GM19395 (cell line): ENCODE results near the gene LHFPL4.
"Not testable (repeated sequence)": the region's sequence is repeated elsewhere in the genome, so short reads cannot be mapped to it uniquely, and the experiment has no call there.

Experiments used
- ATAC-seq: cut with Tn5 transposase; IDR thresholded peaks from one replicate; pipeline ENCODE4 v1.9.1; 2021; ENCODE audit warnings: mild to moderate bottlenecking, moderate library complexity; ENCODE audit not compliant: unreplicated experiment

The LHFPL4 gene

GRCh38 chr3:9553021-9553947, at the start of gene LHFPL4:
TSS of gene LHFPL4 (minus strand) at chr3:9553822. CDS start at chr3:9552679, 1,143 bp downstream.
- no peak for ATAC-seq

- no peak for ATAC-seq
Observed at GRCh38 chr3:9602620-9603019, 49.0 kb upstream of the LHFPL4 start.

- ATAC-seq, result not testable (repeated sequence)
Observed at GRCh38 chr3:9601006-9601581, 47.5 kb upstream of the LHFPL4 start.

GRCh38 chr3:9600597-9600996, 47.0 kb upstream of the LHFPL4 start:
- ATAC-seq, result no peak

- no peak for ATAC-seq
Observed at GRCh38 chr3:9598783-9599387, 45.3 kb upstream of the LHFPL4 start.

GRCh38 chr3:9595877-9596276, 42.3 kb upstream of the LHFPL4 start:
- no peak for ATAC-seq

GRCh38 chr3:9591781-9592180, 38.2 kb upstream of the LHFPL4 start:
- ATAC-seq, result not testable (repeated sequence)

- no peak for ATAC-seq
Observed at GRCh38 chr3:9590282-9590791, 36.7 kb upstream of the LHFPL4 start.

- ATAC-seq, result no peak
Observed at GRCh38 chr3:9583792-9584191, 30.2 kb upstream of the LHFPL4 start.

- ATAC-seq, result no peak
Observed at GRCh38 chr3:9583371-9583770, 29.7 kb upstream of the LHFPL4 start.

- ATAC-seq, result no peak
Observed at GRCh38 chr3:9582332-9582731, 28.7 kb upstream of the LHFPL4 start.

- ATAC-seq, result no peak
Observed at GRCh38 chr3:9581742-9582141, 28.1 kb upstream of the LHFPL4 start.

GRCh38 chr3:9569054-9569453, 15.4 kb upstream of the LHFPL4 start:
- ATAC-seq, result no peak

GRCh38 chr3:9565316-9565715, 11.7 kb upstream of the LHFPL4 start:
- ATAC-seq, result no peak

- no peak for ATAC-seq
Observed at GRCh38 chr3:9563851-9564250, 10.2 kb upstream of the LHFPL4 start.

- not testable (repeated sequence) for ATAC-seq
Observed at GRCh38 chr3:9560056-9560455, 6.4 kb upstream of the LHFPL4 start.

GRCh38 chr3:9553948-9554513, 409 bp upstream of the LHFPL4 start:
- no peak for ATAC-seq

- ATAC-seq, result no peak
Observed at GRCh38 chr3:9552252-9552999, 1.2 kb downstream of the LHFPL4 start.

- ATAC-seq, result no peak
Observed at GRCh38 chr3:9550999-9551398, 2.6 kb downstream of the LHFPL4 start.

- no peak for ATAC-seq
Observed at GRCh38 chr3:9549600-9549999, 4.0 kb downstream of the LHFPL4 start.

GRCh38 chr3:9548991-9549390, 4.6 kb downstream of the LHFPL4 start:
- ATAC-seq, result no peak
